Esophagus muscularis mucosa (tissue), 4 donors: Measurements from ENCODE around the gene AFP.

Source experiments
- CTCF ChIP-seq, 3 experiments: fragments of 200-600 bp in 2 of 3; fragments of 450-650 bp in 1 of 3; sonication (generic) in 2 of 3; IDR thresholded peaks; one replicate each; pipeline ENCODE4 v1.5.1; 2017 to 2019; ENCODE audit warnings: antibody characterized with exemption in 3 of 3, mild to moderate bottlenecking in 2 of 3, moderate library complexity in 1 of 3
- EP300 ChIP-seq: sonication (generic); formaldehyde crosslinking; IDR thresholded peaks from one replicate; pipeline ENCODE4 v1.6.1; 2017; ENCODE audit warnings: antibody characterized with exemption
- POLR2A ChIP-seq: fragments of 450-650 bp; IDR thresholded peaks from one replicate; pipeline ENCODE4 v1.6.1; 2017; ENCODE audit warnings: antibody characterized with exemption, moderate library complexity, mild to moderate bottlenecking, low read depth
- POLR2AphosphoS5 ChIP-seq, 2 donors: sonication (generic); formaldehyde crosslinking; IDR thresholded peaks; one replicate each; pipeline ENCODE4 v1.6.1; 2017; ENCODE audit warnings: antibody characterized with exemption in 2 of 2

GRCh38 chr4:73453701-73454005 lies 17.6 kb downstream of the AFP start:
- TF ChIP-seq CTCF (IDR thresholded peaks at IDR 0.05), result no peak
- no peak for TF ChIP-seq POLR2A
- TF ChIP-seq POLR2AphosphoS5 (IDR thresholded peaks at IDR 0.05), result no peak
- no peak for TF ChIP-seq EP300
